ENCODE results near the gene PHACTR4.
A peak's percentile ranks its signal among the peaks of the same experiment; 100 is the strongest.
"Not testable (repeated sequence)": the region's sequence is repeated elsewhere in the genome, so short reads cannot be mapped to it uniquely, and the experiment has no call there.

Gene PHACTR4

DNA sequence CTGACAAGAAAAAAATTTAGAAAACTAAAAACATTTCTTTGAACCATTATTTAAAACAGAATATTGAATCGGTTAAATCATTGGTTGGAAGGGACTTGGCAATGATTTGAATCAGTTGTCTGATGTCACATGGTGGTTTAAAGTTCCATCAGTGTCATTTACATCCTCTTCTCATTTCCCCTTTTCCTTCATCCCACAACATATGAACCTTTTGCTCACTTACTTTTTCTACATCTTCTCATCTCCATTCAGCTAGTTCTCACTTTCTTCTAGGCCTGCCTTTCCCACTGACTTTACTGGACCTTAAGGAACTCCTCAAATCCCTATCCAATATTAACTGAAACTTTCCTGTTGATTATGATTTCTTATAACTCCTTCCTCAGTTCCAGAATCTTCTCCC, 58.5 kb downstream of the PHACTR4 start:
- DNase-seq (ENCODE audit: insufficient read length, low spot score) (no peak), FAIRE-seq (no peak)

DNA sequence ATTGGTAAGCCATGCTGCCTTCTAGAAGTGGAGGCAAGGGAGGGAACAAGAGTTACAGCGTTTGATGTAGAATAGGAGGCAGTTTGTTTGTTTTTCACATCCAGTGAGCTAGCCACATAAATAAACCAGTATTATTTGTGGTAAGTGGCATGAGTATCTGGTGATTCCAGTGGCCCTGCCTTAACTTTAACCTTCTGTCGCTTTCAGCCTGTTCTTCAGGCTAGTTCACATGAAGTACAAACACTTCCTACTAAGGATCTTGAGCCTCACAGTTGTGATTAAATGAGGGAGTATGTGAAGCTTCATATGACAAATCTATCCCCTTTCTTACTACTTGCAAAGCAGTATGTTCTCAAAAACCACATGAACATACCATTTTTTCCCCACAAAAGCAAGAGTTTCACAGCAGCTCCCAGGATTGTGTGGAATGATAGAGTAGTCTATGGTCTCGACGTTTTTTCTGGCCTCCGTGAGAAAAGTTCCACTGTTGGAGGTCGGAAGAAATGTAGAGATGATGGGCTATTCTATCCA, 59.5 kb downstream of the PHACTR4 start:
- FAIRE-seq (no peak), DNase-seq (ENCODE audit: insufficient read length, low spot score) (no peak)

DNA sequence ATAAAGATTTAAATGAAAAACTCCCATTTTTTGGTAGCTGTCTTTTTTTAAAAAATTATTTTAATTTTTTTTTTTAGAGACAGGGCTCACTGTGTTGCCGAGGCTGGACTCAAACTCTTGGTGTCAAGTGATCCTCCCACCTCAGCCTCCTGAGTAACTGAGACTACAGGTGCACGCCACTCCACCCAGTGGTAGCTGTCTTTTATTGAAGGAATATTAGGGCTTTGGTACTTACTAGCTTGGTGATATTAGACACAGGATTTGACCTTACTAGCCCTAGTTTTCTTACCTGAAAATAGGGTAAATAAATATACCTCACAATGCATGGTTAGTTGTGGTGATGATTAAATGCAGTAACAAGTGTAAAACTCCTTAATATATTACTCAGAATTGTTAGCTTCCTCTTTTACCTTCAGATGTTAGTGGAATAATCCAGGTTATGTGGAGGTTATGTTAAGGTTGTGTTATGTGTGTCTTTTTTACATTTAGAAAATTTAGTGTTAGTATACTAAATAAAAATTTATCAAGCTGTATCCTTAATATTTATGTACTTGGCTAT, 66.8 kb downstream of the PHACTR4 start:
- DNase-seq (ENCODE audit: insufficient read length, low spot score) (no peak), FAIRE-seq (no peak)

DNA sequence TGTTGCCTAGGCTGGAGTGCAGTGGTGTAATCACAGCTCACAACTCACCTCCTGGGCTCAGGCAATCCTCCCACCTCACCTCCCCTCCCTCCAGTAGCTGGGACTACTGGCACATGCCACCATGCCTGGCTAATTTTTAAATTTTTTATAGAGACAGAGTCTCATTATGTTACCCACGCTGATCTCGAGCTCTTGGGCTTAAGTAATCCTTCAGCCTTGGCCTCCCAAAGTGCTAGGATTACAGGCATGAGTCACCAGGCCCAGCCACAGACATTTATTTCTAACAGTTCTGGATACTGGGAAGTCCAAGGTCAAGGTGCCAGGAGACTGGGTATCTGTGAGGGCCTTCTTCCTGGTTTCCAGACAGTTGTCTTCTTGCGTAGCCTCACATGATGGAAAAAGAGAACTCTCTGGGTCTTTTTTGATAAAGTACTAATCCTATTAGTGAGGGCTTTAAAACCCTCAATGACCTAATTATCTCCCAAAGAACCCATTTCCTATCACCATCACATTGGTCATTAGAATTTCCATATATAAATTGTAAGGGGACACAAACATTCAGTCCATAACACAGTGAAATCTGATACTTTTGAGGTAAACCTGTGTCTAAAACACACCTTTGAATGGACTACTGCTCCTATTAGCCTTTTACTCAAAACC, 67.9 kb downstream of the PHACTR4 start:
- DNase-seq (ENCODE audit: insufficient read length, low spot score), result no peak
- no peak for FAIRE-seq

DNA sequence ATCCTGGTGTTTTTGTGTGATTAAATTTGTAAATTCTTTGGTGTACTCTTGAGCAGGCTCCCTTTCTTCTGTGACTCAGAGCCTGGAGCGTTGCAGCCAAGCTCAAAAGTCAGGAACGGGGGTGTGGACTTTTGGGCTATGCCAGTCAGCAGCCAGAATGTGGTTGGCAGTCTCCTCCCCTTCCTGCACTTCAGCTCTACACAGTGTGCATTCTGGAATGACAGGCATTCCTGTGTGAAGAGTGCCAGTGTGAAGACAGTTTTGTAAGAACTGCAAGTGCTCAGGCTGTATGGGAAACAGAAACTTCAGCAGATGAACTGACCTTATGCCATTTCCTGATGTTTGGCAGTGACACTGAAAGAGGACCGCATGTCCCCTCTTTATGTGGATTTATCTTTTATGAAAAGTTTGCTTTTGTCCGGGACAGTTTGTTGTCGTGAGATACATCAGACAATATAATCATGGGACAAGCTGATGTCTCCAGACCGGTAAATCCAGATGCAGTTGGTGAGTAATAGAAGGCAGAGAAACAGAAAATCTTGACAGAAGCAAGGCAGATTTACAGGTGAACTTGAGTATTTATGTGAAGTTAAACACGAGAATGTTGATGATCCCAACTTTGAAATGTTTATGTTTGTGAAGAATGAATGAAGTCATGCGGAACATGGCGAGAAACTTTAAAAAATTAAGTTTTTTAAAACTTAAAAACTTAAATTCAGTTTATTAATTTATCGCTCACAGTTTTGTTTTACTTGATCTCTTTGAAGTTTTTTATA, 68.6 kb downstream of the PHACTR4 start:
- FAIRE-seq (peak; percentile 88), DNase-seq (ENCODE audit: insufficient read length, low spot score) (peak; percentile 84)

DNA sequence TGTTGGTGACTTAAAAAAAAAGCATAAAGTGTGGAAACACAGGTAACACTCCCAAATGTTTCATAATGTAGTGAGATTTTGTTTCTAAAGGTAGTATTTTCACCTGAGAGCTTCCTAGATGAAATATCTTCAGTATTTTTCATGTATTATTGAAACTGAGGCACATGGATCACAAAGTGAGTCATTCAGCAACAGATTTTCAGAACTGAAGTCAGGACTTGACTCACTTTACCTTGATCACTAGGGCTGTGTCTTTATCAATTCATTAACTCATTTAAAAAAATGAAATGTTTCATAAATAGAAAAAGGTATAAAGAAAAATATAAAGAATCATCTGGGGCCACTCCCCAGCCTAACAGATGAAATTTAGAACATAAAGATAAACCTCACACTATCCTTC, 69.8 kb downstream of the PHACTR4 start:
- DNase-seq (ENCODE audit: insufficient read length, low spot score) (no peak), FAIRE-seq (no peak)

DNA sequence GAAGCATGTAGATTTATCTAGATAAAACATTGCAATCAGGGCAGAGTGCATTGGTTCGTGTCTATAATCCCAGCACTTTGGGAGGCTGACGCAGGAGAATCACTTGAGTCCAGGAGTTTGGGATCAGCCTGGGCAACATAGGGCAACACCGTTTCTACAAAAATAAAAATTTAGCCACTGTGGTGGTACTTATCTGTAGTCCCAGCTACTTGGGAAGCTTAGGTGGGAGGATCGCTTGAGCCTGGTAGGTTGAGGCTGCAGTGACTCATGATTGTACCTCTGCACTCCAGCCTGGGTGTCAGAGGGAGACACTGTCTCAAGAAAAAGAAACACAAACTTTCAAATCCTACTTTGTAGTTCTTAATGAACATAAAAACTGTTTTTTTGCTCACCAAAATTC, 72.1 kb downstream of the PHACTR4 start:
- FAIRE-seq (no peak), DNase-seq (ENCODE audit: insufficient read length, low spot score) (no peak)

DNA sequence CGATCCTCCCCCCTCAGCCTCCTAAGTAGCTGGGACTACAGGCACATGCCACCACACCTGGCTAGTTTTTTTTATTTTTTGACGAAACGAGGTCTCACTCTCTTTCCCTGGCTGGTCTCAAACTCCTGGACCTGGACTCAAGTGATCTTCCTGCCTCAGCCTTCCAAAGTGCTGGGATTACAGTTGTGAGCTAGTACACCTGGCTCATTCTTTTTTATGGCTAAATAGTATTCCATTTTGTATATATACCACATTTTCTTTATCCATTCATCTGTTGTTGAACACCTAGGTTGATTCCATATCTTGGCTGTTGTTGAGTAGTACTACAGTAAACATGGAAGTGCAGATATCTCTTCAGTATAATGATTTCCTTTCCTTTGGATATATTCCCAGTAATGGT, 74.0 kb downstream of the PHACTR4 start:
- FAIRE-seq, result no peak
- no peak for DNase-seq (ENCODE audit: insufficient read length, low spot score)

DNA sequence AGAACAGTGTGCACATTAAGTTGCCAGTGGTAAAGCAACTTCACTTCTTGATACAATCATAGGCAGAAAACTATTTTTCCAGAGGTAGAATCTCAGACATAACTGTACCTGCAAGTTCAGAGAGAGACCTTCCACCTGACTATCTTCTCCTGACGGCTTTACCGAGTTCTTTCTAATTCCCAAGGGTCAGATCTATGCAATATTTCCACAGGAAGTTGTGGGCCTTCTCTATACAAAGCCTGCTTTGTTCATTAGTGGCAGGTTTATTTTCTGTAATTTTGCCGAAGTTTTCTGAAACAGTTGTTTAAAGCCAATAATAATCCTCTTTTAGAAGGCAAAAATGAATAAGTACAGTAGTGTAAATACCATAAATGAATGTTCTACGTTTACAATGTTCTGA, 78.1 kb downstream of the PHACTR4 start:
- DNase-seq (ENCODE audit: insufficient read length, low spot score) (no peak), FAIRE-seq (no peak)

DNA sequence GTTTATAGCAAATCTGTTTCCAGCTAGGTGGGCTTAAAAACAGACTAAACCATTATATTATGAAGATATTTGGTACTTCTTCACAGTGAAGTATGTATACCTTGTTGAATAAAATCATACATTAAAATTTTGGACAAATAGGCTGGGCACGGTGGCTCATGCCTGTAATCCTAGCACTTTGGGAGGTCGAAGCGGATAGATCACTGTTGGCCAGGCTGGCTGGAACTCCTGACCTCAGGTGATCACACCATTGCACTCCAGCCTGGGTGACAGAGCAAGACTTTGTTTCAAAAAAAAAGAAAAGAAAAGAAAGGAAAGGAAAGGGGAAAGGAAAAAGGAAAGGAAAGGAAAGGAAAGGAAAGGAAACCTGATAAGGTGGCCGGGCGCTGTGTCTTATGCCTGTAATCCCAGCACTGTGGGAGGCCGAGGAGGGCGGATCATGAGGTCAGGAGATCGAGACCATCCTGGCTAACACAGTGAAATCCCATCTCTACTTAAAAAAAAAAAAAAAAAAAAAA, 78.6 kb downstream of the PHACTR4 start:
- not testable (repeated sequence) for DNase-seq (ENCODE audit: insufficient read length, low spot score); FAIRE-seq

DNA sequence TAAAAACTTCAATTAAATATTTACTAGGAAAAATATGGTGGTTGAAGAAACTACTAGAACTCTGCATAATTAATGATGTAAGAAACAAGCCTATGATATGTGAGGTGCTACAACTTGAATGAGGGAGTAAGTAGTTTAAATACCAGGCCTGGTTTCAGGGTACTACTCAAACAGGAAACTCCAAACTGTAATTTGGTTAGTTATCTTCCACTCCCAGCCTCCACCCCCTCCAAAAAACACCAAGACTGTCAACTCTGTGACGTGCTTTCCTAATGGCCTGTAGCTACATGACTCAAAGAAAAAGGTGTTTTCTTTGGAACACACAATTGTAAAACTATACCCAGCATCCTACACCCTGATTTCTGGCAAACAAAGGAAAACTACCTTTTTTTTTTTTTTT, 80.4 kb downstream of the PHACTR4 start:
- no peak for FAIRE-seq
- DNase-seq (ENCODE audit: insufficient read length, low spot score), result no peak

DNA sequence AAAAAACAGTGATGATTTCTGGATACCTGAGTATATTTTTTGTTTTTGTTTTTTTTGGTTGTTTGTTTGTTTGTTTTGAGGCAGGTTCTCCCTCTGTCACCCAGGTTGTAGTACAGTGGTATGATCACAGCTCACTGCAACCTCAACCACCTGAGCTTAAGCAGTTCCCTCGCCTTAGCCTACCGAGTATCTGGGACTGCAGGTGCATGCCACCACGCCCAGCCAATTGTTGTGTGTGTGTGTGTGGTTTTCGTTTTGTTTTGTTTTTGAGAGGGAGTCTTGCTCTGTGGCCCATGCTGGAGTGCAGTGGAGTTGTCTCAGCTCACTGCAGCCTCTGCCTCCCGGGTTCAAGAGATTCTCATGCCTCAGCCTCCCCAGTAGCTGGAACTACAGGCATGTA, 81.0 kb downstream of the PHACTR4 start:
- FAIRE-seq, result no peak
- no peak for DNase-seq (ENCODE audit: insufficient read length, low spot score)

DNA sequence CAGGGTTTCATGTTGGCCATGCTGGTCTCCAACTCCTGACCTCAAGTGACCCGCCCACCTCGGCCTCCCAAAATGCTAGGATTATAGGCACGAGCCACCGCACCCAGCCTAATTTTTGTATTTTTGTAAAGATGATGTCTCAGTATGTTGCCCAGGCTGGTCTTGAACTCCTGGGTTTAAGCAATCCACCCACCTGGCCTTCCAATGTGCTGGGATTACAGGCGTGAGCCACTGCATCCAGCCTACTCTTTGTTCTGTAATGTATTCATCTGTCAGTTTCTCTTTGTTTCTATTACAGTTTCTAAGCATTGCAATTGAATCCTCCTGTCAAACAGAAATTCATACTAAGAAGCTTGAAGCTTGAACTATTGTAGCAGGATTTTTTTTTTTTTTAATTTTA, 81.5 kb downstream of the PHACTR4 start:
- FAIRE-seq (no peak), DNase-seq (ENCODE audit: insufficient read length, low spot score) (no peak)

DNA sequence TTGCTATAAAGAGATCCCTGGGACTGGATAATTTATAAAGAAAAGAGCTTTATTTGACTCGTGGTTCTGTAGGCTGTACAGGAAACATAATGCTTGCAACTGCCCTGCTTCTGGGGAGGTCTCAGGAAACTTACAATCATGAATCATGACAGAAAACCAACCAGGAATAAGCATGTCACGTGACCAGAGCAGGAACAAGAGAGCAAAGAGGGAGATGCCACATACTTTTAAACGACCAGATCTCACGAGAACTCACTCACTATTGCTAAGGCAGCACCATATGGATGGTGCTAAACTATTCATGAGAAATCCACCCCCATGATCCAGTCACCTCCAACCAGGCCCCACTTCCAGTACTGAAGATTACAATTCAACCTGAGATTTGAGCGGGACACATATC, 86.5 kb downstream of the PHACTR4 start:
- DNase-seq (ENCODE audit: insufficient read length, low spot score), result no peak
- FAIRE-seq, result no peak

DNA sequence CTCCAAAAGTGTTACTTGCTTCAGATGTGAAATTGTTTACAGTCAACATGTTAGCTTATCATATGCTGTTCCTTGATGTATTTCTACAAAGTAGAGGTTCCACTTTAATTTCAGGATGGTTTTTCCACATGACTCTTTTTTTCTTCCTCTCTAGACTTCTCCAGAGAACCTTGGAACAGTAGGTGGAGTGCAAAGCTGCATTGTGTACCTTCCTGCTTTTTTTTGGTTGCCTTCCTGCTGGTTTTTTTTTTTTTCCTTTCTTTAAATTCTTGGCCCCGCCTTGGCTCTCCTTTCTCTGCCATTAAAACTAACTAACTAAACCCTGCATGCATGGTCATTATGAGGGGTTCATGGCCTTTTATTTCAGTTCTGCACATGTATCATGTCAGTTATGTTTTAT, 88.1 kb downstream of the PHACTR4 start:
- FAIRE-seq, result no peak
- no peak for DNase-seq (ENCODE audit: insufficient read length, low spot score)

DNA sequence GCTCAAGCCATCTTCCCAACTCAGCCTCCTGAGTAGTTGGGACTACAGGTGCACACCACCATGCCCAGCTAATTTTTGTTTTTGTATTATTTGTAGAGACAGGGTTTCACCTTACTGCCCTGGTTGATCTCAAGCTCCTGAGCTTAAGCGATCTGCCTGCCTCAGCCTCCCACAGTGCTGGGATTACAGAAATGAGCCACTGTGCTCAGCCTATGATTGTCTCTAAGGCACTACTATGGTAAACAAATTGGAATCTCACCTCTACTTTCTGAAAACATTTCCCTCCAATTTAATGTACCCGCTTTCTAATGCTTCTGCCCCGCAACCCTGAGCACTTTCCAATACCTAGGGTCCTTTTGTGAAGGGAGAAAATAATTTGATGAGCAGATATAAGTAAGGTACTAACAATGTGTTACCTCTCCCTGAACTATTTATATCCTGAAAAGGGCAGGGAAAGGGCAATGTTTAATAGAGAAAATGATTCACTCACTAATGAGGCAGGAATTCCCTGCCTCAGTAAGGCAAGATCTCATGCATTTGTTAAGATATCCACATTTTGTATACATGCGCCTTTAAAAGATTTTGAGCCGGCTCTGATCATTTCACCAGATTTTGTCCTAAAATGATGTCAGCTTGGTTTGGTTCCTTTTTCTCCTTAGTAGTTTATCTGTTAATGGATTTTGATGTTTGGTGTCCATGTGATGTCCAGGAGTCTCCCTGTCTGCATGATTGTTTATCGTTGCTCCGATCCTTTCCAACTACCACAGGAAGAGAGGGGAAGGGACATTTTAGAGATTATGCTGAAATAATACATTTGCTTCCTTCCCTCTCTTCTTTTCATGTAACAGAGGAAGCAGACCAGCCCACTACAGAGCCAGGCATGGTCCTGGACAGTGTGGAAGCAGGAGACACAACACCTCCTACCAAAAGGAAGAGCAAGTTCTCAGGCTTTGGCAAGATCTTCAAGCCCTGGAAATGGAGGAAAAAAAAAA, 89.0 kb downstream of the PHACTR4 start:
- FAIRE-seq, result no peak
- no peak for DNase-seq (ENCODE audit: insufficient read length, low spot score)

DNA sequence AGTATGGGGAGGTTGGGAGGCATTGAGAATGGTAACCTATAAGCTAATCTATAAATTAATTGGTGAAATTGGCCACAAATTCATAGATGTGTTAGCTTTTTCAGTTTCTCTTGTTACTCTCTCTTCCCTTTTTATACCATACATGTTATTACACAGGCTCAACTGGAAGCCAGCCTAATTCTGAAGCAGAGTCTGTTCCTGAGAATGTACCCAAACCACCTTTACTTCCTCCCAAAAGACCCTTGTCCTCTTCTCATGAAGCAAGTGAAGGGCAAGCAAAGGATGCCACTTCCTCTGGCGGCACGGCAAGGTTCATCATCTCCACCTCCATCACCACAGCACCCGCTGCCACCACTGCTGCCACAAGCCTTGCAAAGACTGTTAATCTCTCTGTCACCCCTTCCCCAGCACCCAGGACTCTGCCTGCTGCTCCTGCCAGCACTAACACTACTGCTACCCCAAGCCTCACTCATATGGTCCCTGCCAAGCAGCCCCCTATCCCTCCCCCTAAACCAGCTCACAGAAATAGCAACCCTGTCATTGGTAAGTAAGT, 96.8 kb downstream of the PHACTR4 start:
- FAIRE-seq (no peak), DNase-seq (ENCODE audit: insufficient read length, low spot score) (no peak)

DNA sequence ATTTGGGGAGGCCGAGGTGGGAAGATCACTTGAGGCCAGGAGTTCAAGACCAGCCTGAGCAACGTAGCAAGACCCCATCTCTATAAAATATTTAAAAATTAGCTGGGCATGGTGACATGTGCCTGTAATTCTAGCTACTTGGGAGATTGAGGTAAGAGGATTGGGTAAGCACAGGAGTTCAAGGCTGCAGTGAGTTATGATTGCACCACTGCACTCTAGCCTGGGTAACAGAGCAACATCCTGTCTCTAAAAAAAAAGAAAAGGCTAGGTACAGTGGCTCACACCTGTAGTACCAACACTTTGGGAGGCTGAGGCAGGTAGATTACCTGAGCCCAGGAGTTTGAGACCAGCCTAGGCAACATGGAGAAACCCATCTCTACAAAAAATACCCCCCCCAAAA, 100.6 kb downstream of the PHACTR4 start:
- no peak for DNase-seq (ENCODE audit: insufficient read length, low spot score)
- no peak for FAIRE-seq

DNA sequence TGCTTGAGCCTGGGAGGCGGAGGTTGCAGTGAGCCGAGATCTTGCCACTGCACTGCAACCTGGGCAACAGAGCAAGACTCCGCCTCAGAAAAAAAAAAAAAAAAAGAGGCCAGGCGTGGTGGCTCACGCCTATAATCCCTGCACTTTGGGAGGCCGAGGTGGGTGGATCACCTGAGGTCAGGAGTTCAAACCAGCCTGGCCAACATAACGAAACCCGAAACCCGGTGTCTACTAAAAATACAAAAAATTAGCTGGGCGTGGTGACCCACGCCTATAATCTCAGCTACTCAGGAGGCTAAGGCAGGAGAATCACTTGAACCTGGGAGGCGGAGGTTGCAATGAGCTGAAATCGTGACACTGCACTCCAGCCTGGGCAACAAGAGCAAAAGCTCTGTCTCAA, 110.0 kb downstream of the PHACTR4 start:
- not testable (repeated sequence) for FAIRE-seq; DNase-seq (ENCODE audit: insufficient read length, low spot score)

DNA sequence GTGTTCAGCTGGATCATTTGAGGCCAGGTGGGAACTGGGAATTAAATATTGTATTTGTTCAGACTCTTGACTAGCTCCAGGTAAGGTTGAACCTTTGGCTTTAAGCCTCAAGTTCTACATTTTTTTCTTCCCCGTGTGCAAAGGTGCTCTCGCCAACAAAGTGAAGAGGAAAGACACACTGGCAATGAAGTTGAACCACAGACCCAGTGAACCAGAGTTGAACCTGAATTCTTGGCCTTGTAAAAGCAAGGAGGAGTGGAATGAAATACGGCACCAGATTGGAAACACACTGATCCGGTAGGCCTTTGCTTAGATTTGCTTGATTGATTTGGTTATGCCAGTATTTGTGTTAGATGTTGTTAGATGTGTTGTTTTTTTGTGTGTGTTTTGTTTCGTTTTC, 110.8 kb downstream of the PHACTR4 start:
- FAIRE-seq, result no peak
- DNase-seq (ENCODE audit: insufficient read length, low spot score), result no peak
